ENCODE data around the gene MICU2. TPM values are rescaled to one million over a fixed set of nuclear protein-coding genes. Genes with fewer than 3 reads are reported as not detected.

MICU2 gene
- total and polyA plus RNA-seq, 2 experiments from 2014 or later: 51.0 to 122 TPM

GRCh38 chr13:21632196-21632595, 28.2 kb upstream of the MICU2 start:
- 0 out of 3 replicates have a peak, but pooled peaks cover 3% of the 10 kb centered on the region for H3K36me3 Mint-ChIP-seq (ENCODE audit: low read depth)
- no peak for TF ChIP-seq ZNF331 (CRISPR knock-in tag; IDR thresholded peaks at IDR 0.05; ENCODE audit: low read depth)
- TF ChIP-seq ETS1 (IDR thresholded peaks at IDR 0.05): no peak
- TF ChIP-seq STAT1 (IDR thresholded peaks at IDR 0.05; ENCODE audit: unreplicated experiment): no peak
- no peak for TF ChIP-seq REST (IDR thresholded peaks at IDR 0.05; ENCODE audit: unreplicated experiment)
- TF ChIP-seq ZNF462 (CRISPR knock-in tag; IDR thresholded peaks at IDR 0.05): no peak
- no peak for TF ChIP-seq ZNF114 (CRISPR knock-in tag; IDR thresholded peaks at IDR 0.05)
- no peak for TF ChIP-seq NANOG (IDR thresholded peaks at IDR 0.05; ENCODE audit: borderline replicate concordance)
- no peak for TF ChIP-seq JUNB (IDR thresholded peaks at IDR 0.05; ENCODE audit: unreplicated experiment)
- no peak for TF ChIP-seq POLR2AphosphoS5 (IDR thresholded peaks at IDR 0.05; ENCODE audit: low read depth)
- TF ChIP-seq CTCF (conservative IDR thresholded peaks at IDR 0.05; ENCODE audit: low read depth in 2 of 2): no peak
- no peak for TF ChIP-seq EZH2 (IDR thresholded peaks at IDR 0.05; ENCODE audit: low read depth, unreplicated experiment)
- TF ChIP-seq EZH2phosphoT487 (IDR thresholded peaks at IDR 0.05; ENCODE audit: unreplicated experiment): no peak
- TF ChIP-seq CREB1 (CRISPR knock-in tag; IDR thresholded peaks at IDR 0.05; ENCODE audit: low read depth): no peak
- Histone ChIP-seq H3K4me2 (no peak overlapping the region), H3K79me2 (replicated peaks; ENCODE audit: insufficient read depth) (no peaks in the 10 kb centered on the region), H3K4me3 (no peak overlapping the region), H3K4me1 (ENCODE audit: insufficient read depth) (no peaks in the 10 kb centered on the region), H3K27me3 (ENCODE audit: insufficient read depth) (no peaks in the 10 kb centered on the region), H2AFZ (no peak overlapping the region), H3K9me2 (ENCODE audit: insufficient read depth) (peaks cover 4% of the 10 kb centered on the region; the same call in 1 of the 2 replicates), H3K36me3 (ENCODE audit: insufficient read depth) (0 out of 2 replicates have a peak, but pooled peaks cover 3% of the 10 kb centered on the region), H3F3A (replicated peaks; ENCODE audit: low read depth) (no peaks in the 10 kb centered on the region), H3K27ac (ENCODE audit: low read depth) (no peak overlapping the region), H4K20me1 (replicated peaks; ENCODE audit: insufficient read depth) (no peaks in the 10 kb centered on the region)
- H3K27ac Mint-ChIP-seq: no peak overlapping the region
- H3K27me3 Mint-ChIP-seq (ENCODE audit: insufficient read depth, low read depth, poor library complexity): peaks cover 1% of the 10 kb centered on the region
- ATAC-seq (no peak), DNase-seq (ENCODE audit: low spot score) (no peak)
- no peaks in the 10 kb centered on the region for H3K4me1 Mint-ChIP-seq
- no peak overlapping the region for H3K4me3 Mint-ChIP-seq
- peaks cover 23% of the 10 kb centered on the region for H3K9me3 Mint-ChIP-seq

All from GM23338 (cell line).